CD8-positive, alpha-beta memory T cell (primary cell): ENCODE data around the gene SLC24A3. TPM values are rescaled to one million over a fixed set of nuclear protein-coding genes. Genes with fewer than 3 reads are reported as not detected.

ENCODE experiments used
- CTCF ChIA-PET: fragments of 350-600 bp; sonication (Branson Sonifier 250); formaldehyde crosslinking; loops from one replicate; lab custom pipeline; 2021; ENCODE audit warnings: antibody characterized with exemption; lab: Charles Lee
- POLR2A ChIA-PET: fragments of 350-600 bp; sonication (Branson Sonifier 250); formaldehyde crosslinking; loops from one replicate; lab custom pipeline; 2021; ENCODE audit warnings: antibody characterized with exemption; lab: Charles Lee
- DNase-seq, 5 donors: peaks; one replicate each; pipeline versions ENCODE4 v3.0.0 to v3.0.0-alpha.2; 2020 to 2022; ENCODE audit warnings: mixed read lengths in 1 of 5
- H3K27ac ChIP-seq: one replicate; pipeline ENCODE4 v1.7.0; 2013; ENCODE audit warnings: low read depth, mild to moderate bottlenecking, low read length, moderate library complexity
- H3K27me3 ChIP-seq: 2 replicates; pipeline ENCODE4 v1.7.0; 2013; ENCODE audit warnings: low read length, mild to moderate bottlenecking; ENCODE audit not compliant: insufficient read depth, poor library complexity, severe bottlenecking
- H3K36me3 ChIP-seq: 2 replicates; pipeline ENCODE4 v1.7.0; 2013; ENCODE audit warnings: mild to moderate bottlenecking, low read length, moderate library complexity; ENCODE audit not compliant: insufficient read depth
- H3K4me1 ChIP-seq: 2 replicates; pipeline ENCODE4 v1.7.0; 2013; ENCODE audit warnings: mild to moderate bottlenecking, low read length, moderate library complexity; ENCODE audit not compliant: insufficient read depth
- H3K4me3 ChIP-seq: 2 replicates; pipeline ENCODE4 v1.7.0; 2013; ENCODE audit warnings: mild to moderate bottlenecking, low read length
- H3K9me3 ChIP-seq: 2 replicates; pipeline ENCODE4 v1.7.0; 2013; ENCODE audit warnings: mild to moderate bottlenecking, low read length
- H3K27ac Mint-ChIP-seq, 8 donors: one replicate each; pipeline ENCODE4 v1.8.0; 2020 to 2021; ENCODE audit warnings: mixed read lengths in 8 of 8, mild to moderate bottlenecking in 6 of 8, inconsistent platforms in 3 of 8, moderate library complexity in 3 of 8
- H3K27me3 Mint-ChIP-seq, 2 donors: one replicate each; pipeline ENCODE4 v1.8.0; 2020 to 2021; ENCODE audit warnings: mixed read lengths in 2 of 2, mild to moderate bottlenecking in 1 of 2, moderate library complexity in 1 of 2
- H3K36me3 Mint-ChIP-seq, 3 donors: one replicate each; pipeline ENCODE4 v1.8.0; 2020 to 2021; ENCODE audit warnings: mixed read lengths in 3 of 3, inconsistent platforms in 1 of 3, mild to moderate bottlenecking in 1 of 3
- H3K4me1 Mint-ChIP-seq, 3 donors: one replicate each; pipeline ENCODE4 v1.8.0; 2020 to 2021; ENCODE audit warnings: mixed read lengths in 3 of 3, inconsistent platforms in 1 of 3, mild to moderate bottlenecking in 1 of 3
- H3K4me3 Mint-ChIP-seq, 7 donors: one replicate each; pipeline ENCODE4 v1.8.0; 2020 to 2021; ENCODE audit warnings: mixed read lengths in 7 of 7, mild to moderate bottlenecking in 6 of 7, moderate library complexity in 4 of 7, inconsistent platforms in 2 of 7
- H3K9me3 Mint-ChIP-seq, 5 donors: one replicate each; pipeline ENCODE4 v1.8.0; 2020 to 2022; ENCODE audit warnings: mixed read lengths in 5 of 5, mild to moderate bottlenecking in 3 of 5, moderate library complexity in 2 of 5, inconsistent platforms in 1 of 5
- polyA plus RNA-seq: library from polyadenylated mRNA; unstranded; fragments of 300-500 nt; fragmentation: Illumina TruSeq; gene quantifications from one replicate; pipeline ENCODE4 v1.2.3, GENCODE V29; 2021
- total RNA-seq, 2 experiments: library from RNA; stranded (reverse); gene quantifications; one replicate each; pipeline ENCODE4 v1.2.3, GENCODE V29; 2021

Gene SLC24A3
- total and polyA plus RNA-seq, 3 experiments from 2014 or later, result not detected

DNA sequence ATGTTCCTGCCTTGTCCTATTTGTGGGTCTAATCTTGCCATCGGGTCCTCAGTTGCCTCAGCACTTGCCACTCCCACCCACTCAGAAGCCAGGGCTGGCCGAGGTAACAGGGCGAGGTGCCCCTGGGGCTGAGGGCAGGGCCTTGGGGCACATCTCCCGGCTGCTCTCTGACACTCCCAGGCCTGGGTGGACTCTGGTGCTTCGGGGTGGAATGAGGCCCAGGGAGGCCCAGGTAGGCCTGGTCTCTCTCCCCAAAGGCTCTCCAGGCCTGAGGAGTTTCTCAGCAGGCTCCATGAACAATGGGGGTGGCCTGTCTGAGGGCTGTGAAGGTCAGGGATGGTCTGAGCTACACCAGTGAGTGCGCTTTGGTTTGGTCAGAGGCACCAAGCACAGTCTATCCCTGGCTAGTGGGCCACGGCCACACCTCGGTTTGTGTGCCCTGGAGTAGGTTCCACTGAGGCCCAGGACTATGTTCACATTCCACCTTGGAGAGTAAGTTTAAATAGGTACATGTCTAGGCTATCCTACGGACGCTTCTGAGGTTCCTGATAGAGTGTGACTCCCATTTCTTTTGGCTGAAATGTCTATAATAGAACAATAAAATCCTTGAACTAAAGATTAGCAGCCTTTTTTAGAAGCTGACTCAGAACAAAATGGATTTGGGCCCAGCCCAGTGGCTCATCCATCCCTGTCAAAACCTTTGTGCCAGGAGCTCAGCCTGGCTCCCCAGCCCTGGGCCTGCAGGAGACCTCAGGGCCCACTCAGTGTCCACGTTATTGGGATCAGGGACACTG lies 78.8 kb downstream of the SLC24A3 start:
- no peaks in the 10 kb centered on the region for H3K4me1 ChIP-seq
- H3K27ac Mint-ChIP-seq, result no peak overlapping the region
- DNase-seq, result no peak
- H3K4me3 ChIP-seq, result no peak overlapping the region
- no peaks in the 10 kb centered on the region for H3K36me3 ChIP-seq
- no peak overlapping the region for H3K4me3 Mint-ChIP-seq
- H3K36me3 Mint-ChIP-seq, result no peaks in the 10 kb centered on the region
- H3K27me3 ChIP-seq, result no peaks in the 10 kb centered on the region
- ChIA-PET CTCF (no interaction called here), POLR2A (no interaction called here)
- H3K27ac ChIP-seq, result no peak overlapping the region
- H3K4me1 Mint-ChIP-seq, result no peaks in the 10 kb centered on the region
- H3K9me3 Mint-ChIP-seq, result peaks cover 0 to 3% (median 0%) of the 10 kb centered on the region in 5 donors
- H3K27me3 Mint-ChIP-seq, result peaks cover 0 to 4% of the 10 kb centered on the region in 2 donors
- H3K9me3 ChIP-seq, result no peaks in the 10 kb centered on the region

DNA sequence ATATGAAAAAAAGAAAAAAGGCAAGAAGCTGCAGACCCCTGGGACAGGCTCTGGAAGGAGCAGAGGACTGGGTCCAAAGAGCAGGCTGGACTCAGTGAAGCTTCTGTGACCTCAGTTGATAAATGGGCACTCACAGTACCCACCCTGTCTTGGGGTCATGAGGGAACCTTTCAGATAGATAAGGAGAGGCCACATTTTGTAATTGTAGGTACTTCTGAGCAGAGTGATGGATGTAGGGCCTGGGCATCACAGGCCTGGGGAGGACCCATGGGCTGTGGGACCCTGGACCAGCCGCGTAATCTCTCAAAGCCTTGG lies 79.3 kb downstream of the SLC24A3 start:
- ChIA-PET CTCF (no interaction called here), POLR2A (no interaction called here)
- Histone ChIP-seq H3K4me3 (no peak overlapping the region), H3K36me3 (no peaks in the 10 kb centered on the region), H3K27ac (no peak overlapping the region), H3K9me3 (no peaks in the 10 kb centered on the region), H3K4me1 (no peaks in the 10 kb centered on the region), H3K27me3 (no peaks in the 10 kb centered on the region)
- Mint-ChIP-seq H3K27me3 (peaks cover 0 to 4% of the 10 kb centered on the region in 2 donors), H3K36me3 (no peaks in the 10 kb centered on the region), H3K4me1 (no peaks in the 10 kb centered on the region), H3K4me3 (no peak overlapping the region), H3K9me3 (peaks cover 0 to 3% (median 0%) of the 10 kb centered on the region in 5 donors), H3K27ac (no peak overlapping the region)
- DNase-seq, result no peak

DNA sequence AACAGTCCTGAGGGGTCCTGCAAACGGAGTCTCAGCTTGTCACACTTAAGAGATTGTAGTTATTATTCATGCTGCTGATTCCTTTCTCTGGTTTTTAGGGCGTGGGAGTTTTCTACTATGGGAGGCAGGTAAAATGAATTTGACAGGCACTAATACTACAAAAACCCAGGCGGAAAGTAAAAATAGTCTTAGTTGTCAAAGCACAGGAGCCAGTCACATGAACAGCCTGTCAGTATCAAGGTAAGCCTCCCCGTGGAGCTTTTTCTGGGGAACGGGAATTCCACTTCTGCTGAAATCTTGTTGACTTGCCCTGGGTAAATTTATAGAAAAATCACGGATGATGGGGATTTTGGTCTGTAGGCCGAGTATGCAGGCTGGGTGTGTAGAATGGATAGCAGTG lies 79.8 kb downstream of the SLC24A3 start:
- Mint-ChIP-seq H3K27me3 (peaks cover 3 to 4% of the 10 kb centered on the region in 2 donors), H3K9me3 (peaks cover 0 to 5% (median 0%) of the 10 kb centered on the region in 5 donors), H3K27ac (no peak overlapping the region), H3K4me3 (no peak overlapping the region), H3K4me1 (no peaks in the 10 kb centered on the region), H3K36me3 (no peaks in the 10 kb centered on the region)
- Histone ChIP-seq H3K36me3 (no peaks in the 10 kb centered on the region), H3K4me1 (no peaks in the 10 kb centered on the region), H3K27me3 (no peaks in the 10 kb centered on the region), H3K27ac (no peak overlapping the region), H3K9me3 (no peaks in the 10 kb centered on the region), H3K4me3 (no peak overlapping the region)
- POLR2A ChIA-PET, result no interaction called here
- CTCF ChIA-PET, result no interaction called here
- no peak for DNase-seq

DNA sequence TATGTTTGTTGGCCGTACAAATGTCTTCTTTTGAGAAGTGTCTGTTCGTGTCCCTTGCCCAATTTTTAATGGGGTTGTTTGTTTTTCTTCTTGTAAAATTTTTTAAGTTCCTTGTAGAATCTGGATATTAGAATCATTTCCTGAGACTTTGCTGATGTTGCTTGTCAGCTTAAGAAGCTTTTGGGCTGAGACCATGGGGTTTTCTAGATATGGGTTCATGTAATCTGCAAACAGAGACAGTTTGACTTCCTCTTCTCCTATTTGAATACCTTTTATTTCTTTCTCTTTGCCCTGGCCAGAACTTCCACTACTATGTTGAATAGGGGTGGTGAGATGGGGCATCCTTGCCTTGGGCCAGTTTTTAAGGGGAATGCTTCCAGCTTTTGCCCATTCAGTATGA lies 82.6 kb downstream of the SLC24A3 start:
- peaks cover 0 to 8% (median 3%) of the 10 kb centered on the region in 5 donors for H3K9me3 Mint-ChIP-seq
- H3K27ac Mint-ChIP-seq, result no peak overlapping the region
- POLR2A ChIA-PET, result no interaction called here
- no peak overlapping the region for H3K4me3 Mint-ChIP-seq
- H3K4me3 ChIP-seq, result no peak overlapping the region
- H3K27me3 Mint-ChIP-seq, result peaks cover 5 to 7% of the 10 kb centered on the region in 2 donors
- H3K27ac ChIP-seq, result no peak overlapping the region
- no peaks in the 10 kb centered on the region for H3K4me1 Mint-ChIP-seq
- no peak for DNase-seq
- CTCF ChIA-PET, result no interaction called here
- H3K9me3 ChIP-seq, result no peaks in the 10 kb centered on the region
- no peaks in the 10 kb centered on the region for H3K4me1 ChIP-seq
- no peaks in the 10 kb centered on the region for H3K36me3 Mint-ChIP-seq
- no peaks in the 10 kb centered on the region for H3K36me3 ChIP-seq
- H3K27me3 ChIP-seq, result no peaks in the 10 kb centered on the region

DNA sequence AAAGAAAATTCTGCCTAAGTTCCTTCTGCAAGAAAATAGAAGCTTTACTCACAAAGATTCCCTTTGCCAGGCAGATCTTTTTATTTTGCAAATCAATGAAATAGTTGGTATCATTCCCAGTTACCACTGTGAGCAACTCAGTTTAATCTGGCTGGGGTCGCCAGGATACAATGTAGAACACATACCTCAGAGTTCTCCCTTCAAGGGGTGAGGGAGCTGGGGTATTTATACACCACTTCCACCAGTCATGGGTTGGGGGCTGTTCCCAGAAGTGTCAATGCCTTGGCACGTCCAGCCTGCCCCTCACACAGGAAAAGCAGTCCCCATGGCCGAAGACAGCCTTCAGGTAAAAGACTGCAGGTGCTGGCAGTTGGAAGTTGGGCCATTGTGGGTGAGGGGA lies 86.2 kb downstream of the SLC24A3 start:
- Histone ChIP-seq H3K27me3 (no peaks in the 10 kb centered on the region), H3K27ac (no peak overlapping the region), H3K4me1 (no peaks in the 10 kb centered on the region), H3K4me3 (no peak overlapping the region), H3K36me3 (no peaks in the 10 kb centered on the region), H3K9me3 (no peaks in the 10 kb centered on the region)
- H3K9me3 Mint-ChIP-seq, result peaks cover 0 to 9% (median 6%) of the 10 kb centered on the region in 5 donors
- CTCF ChIA-PET, result no interaction called here
- no peaks in the 10 kb centered on the region for H3K4me1 Mint-ChIP-seq
- H3K4me3 Mint-ChIP-seq, result no peak overlapping the region
- DNase-seq, result no peak
- no peaks in the 10 kb centered on the region for H3K36me3 Mint-ChIP-seq
- peaks cover 5 to 7% of the 10 kb centered on the region in 2 donors for H3K27me3 Mint-ChIP-seq
- H3K27ac Mint-ChIP-seq, result no peak overlapping the region
- POLR2A ChIA-PET, result no interaction called here

DNA sequence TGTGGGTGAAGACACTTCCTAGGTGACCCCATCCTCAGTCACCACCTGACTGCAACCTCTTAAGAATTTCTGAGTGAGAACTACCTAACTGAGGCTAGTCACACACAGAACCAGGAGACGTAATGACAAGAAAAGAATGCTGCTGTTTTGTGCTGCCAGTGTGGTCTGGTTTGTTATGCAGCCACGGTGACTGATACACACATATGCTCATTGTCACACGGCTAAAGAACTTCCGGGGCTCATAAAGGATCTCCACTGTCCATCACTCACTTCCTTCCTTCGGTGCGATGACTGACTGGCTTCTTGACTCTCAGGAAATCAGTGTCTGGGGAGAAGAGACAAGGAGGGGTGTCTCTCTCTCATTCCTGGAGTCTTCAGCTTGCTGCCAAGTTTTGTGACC lies 88.0 kb downstream of the SLC24A3 start:
- ChIA-PET POLR2A (no interaction called here), CTCF (no interaction called here)
- Histone ChIP-seq H3K27ac (no peak overlapping the region), H3K4me1 (no peaks in the 10 kb centered on the region), H3K9me3 (no peaks in the 10 kb centered on the region), H3K4me3 (no peak overlapping the region), H3K36me3 (no peaks in the 10 kb centered on the region), H3K27me3 (no peaks in the 10 kb centered on the region)
- peaks cover 3 to 5% of the 10 kb centered on the region in 2 donors for H3K27me3 Mint-ChIP-seq
- peaks cover 0 to 7% (median 4%) of the 10 kb centered on the region in 5 donors for H3K9me3 Mint-ChIP-seq
- H3K36me3 Mint-ChIP-seq, result no peaks in the 10 kb centered on the region
- no peaks in the 10 kb centered on the region for H3K4me1 Mint-ChIP-seq
- DNase-seq, result no peak
- no peak overlapping the region for H3K4me3 Mint-ChIP-seq
- no peak overlapping the region for H3K27ac Mint-ChIP-seq

DNA sequence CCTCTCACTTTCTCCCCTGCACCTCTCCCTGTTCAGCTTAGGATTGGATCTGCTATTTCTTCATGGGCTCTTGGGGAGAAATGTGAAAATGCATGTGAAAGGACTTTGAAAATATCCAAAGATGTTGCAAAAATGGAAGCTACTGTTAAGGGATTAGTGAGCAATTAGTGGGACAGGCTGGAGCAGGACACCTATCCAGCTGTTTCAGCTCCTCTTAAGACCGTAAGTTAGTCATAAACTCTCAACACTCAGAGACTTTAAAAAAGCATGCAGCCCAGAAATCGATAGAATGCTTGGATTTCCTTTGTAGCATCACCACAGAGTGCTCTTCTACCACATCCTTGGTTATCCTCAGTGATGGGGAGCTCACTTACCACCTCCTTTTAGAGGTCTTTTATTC lies 88.7 kb downstream of the SLC24A3 start:
- H3K4me1 ChIP-seq, result no peaks in the 10 kb centered on the region
- no peaks in the 10 kb centered on the region for H3K36me3 Mint-ChIP-seq
- no peak overlapping the region for H3K4me3 ChIP-seq
- peaks cover 0 to 7% (median 4%) of the 10 kb centered on the region in 5 donors for H3K9me3 Mint-ChIP-seq
- ChIA-PET POLR2A (no interaction called here), CTCF (no interaction called here)
- H3K27me3 ChIP-seq, result no peaks in the 10 kb centered on the region
- H3K27me3 Mint-ChIP-seq, result peaks cover 3 to 5% of the 10 kb centered on the region in 2 donors
- H3K9me3 ChIP-seq, result no peaks in the 10 kb centered on the region
- no peak overlapping the region for H3K27ac Mint-ChIP-seq
- H3K36me3 ChIP-seq, result no peaks in the 10 kb centered on the region
- no peak overlapping the region for H3K4me3 Mint-ChIP-seq
- H3K4me1 Mint-ChIP-seq, result no peaks in the 10 kb centered on the region
- DNase-seq, result no peak
- no peak overlapping the region for H3K27ac ChIP-seq

DNA sequence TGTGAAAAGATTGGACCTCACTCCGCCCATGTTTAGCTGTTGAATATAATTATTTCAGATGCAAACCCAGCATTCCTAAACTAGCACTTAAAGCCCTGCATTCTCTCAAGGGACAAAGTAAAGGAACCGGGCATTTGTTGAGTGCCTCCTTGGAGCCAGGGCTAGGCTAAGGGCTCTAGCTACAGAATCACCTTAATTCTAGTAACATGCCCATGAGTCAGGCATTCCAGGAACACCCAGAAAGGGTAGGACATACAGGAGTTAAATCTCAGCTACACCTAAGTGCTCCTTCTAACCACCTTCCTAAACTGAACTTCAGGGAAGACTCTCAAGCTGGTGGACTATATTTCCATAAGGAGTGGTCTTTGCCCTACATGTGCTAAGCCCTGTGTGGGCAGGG lies 89.4 kb downstream of the SLC24A3 start:
- no peak overlapping the region for H3K27ac ChIP-seq
- H3K9me3 ChIP-seq, result no peaks in the 10 kb centered on the region
- H3K9me3 Mint-ChIP-seq, result peaks cover 0 to 7% (median 4%) of the 10 kb centered on the region in 5 donors
- H3K36me3 Mint-ChIP-seq, result no peaks in the 10 kb centered on the region
- ChIA-PET POLR2A (no interaction called here), CTCF (no interaction called here)
- DNase-seq, result no peak
- H3K27ac Mint-ChIP-seq, result no peak overlapping the region
- H3K4me3 Mint-ChIP-seq, result no peak overlapping the region
- H3K4me1 Mint-ChIP-seq, result no peaks in the 10 kb centered on the region
- no peaks in the 10 kb centered on the region for H3K36me3 ChIP-seq
- no peaks in the 10 kb centered on the region for H3K4me1 ChIP-seq
- H3K27me3 ChIP-seq, result no peaks in the 10 kb centered on the region
- H3K27me3 Mint-ChIP-seq, result peaks cover 3 to 5% of the 10 kb centered on the region in 2 donors
- H3K4me3 ChIP-seq, result no peak overlapping the region
